ENCODE measurements around the gene PLB1.

DNA sequence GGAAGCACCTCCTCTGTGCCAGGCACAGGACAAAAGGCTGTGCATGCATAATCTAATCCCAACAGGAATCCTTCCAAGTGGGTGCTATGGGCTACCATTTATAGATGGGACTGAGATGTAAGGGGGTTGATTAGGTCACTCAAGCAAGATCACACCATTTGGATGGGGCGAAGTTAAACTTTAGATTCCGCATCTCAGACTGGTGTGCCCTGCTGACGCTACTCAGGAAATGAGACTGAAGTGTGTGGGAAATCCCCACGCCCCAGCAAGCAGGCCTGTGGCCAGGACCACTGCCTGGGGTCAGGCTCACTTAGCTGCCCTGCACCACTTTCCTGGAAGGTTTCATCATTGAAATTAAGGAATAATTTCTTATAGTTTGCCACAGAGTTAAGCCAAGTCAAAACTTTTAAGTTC, 185.3 kb downstream of the PLB1 start:
- no peak for TF ChIP-seq POLR2AphosphoS5 (IDR thresholded peaks at IDR 0.05; ENCODE audit: low read depth, low read length)
- no peak for TF ChIP-seq POLR2A (IDR thresholded peaks at IDR 0.05; ENCODE audit: low read depth, low read length)
- no peak for TF ChIP-seq SPI1 (IDR thresholded peaks at IDR 0.05; ENCODE audit: low read depth, low read length)
- TF ChIP-seq TAF1 (IDR thresholded peaks at IDR 0.05; ENCODE audit: low read depth, low read length): no peak
- TF ChIP-seq POU2F2 (IDR thresholded peaks at IDR 0.05; ENCODE audit: low read depth, low read length): 0 out of 2 replicates have a peak, but pooled peaks have one; percentile 24
- no peak for TF ChIP-seq PAX5 (IDR thresholded peaks at IDR 0.05; ENCODE audit: insufficient read depth, low read length, severe bottlenecking)

All from GM12891 (cell line).